H1 (cell line): ENCODE data around the gene TP73. TPM values are rescaled to one million over a fixed set of nuclear protein-coding genes. Genes with fewer than 3 reads are reported as not detected.

ENCODE experiments used
- CTCF ChIA-PET: fragments of 300-600 bp; sonication (Branson Sonifier 250); formaldehyde crosslinking; loops from one replicate; lab custom pipeline; 2021; ENCODE audit not compliant: partially characterized antibody; lab: Charles Lee
- POLR2A ChIA-PET: fragments of 300-600 bp; sonication (Branson Sonifier 250); formaldehyde crosslinking; loops from one replicate; lab custom pipeline; 2021; ENCODE audit warnings: inconsistent platforms; ENCODE audit not compliant: partially characterized antibody; lab: Charles Lee
- DNase-seq, 2 experiments: peaks; one replicate each; pipeline versions ENCODE4 v3.0.0 to v3.0.0-alpha.2; 2010 to 2022; ENCODE audit warnings: low spot score in 2 of 2, low read depth in 1 of 2, mixed read lengths in 1 of 2
- FAIRE-seq: peaks from 2 replicates; lab custom pipeline; 2011; peaks lifted over from hg19 to GRCh38; lab: Jason Lieb, UNC
- H2AFZ ChIP-seq: 2 replicates; pipeline ENCODE4 v1.8.1; 2012; ENCODE audit warnings: low read length, inconsistent platforms
- H2AK5ac ChIP-seq: 2 replicates; pipeline ENCODE4 v1.6.1; 2013; ENCODE audit warnings: low read depth, low read length
- H2BK120ac ChIP-seq: replicated peaks from 2 replicates; pipeline ENCODE3; 2013; ENCODE audit warnings: low read depth, low read length, inconsistent platforms
- H2BK12ac ChIP-seq: 2 replicates; pipeline ENCODE4 v1.6.1; 2013; ENCODE audit warnings: low read depth, low read length
- H2BK15ac ChIP-seq: 2 replicates; pipeline ENCODE4 v1.6.1; 2013; ENCODE audit warnings: low read length
- H2BK20ac ChIP-seq: 2 replicates; pipeline ENCODE4 v1.6.1; 2013; ENCODE audit warnings: low read length
- H2BK5ac ChIP-seq: 2 replicates; pipeline ENCODE4 v1.6.1; 2013; ENCODE audit warnings: low read depth, low read length
- H3K14ac ChIP-seq: 2 replicates; pipeline ENCODE4 v1.6.1; 2013; ENCODE audit warnings: inconsistent platforms; ENCODE audit not compliant: insufficient read length
- H3K18ac ChIP-seq: 2 replicates; pipeline ENCODE4 v1.6.1; 2013; ENCODE audit warnings: low read length; ENCODE audit errors: extremely low read depth
- H3K23ac ChIP-seq: 2 replicates; pipeline ENCODE4 v1.6.1; 2013; ENCODE audit warnings: inconsistent platforms; ENCODE audit not compliant: insufficient read length
- H3K23me2 ChIP-seq: 2 replicates; pipeline ENCODE4 v1.6.1; 2013; ENCODE audit warnings: low read depth, low read length
- H3K27ac ChIP-seq: 2 replicates; pipeline ENCODE4 v1.6.1; 2011; ENCODE audit warnings: low read depth, low read length, inconsistent platforms
- H3K27me3 ChIP-seq, 4 experiments: replicated peaks in 1 of 4; 1 replicate in 1 of 4; 2 replicates in 3 of 4; pipeline versions ENCODE4 v1.6.1 to v1.8.1; 2011 to 2013; ENCODE audit warnings: low read length in 3 of 4, mild to moderate bottlenecking in 3 of 4, inconsistent platforms in 2 of 4, mixed read lengths in 2 of 4, moderate library complexity in 1 of 4; ENCODE audit not compliant: control insufficient read depth in 3 of 4, insufficient read depth in 3 of 4; ENCODE audit errors: extremely low read depth in 1 of 4
- H3K36me3 ChIP-seq, 4 experiments: 2 replicates each; pipeline versions ENCODE4 v1.6.1 to v1.8.1; 2011 to 2013; ENCODE audit warnings: mild to moderate bottlenecking in 4 of 4, low read length in 3 of 4, moderate library complexity in 2 of 4, control low read depth in 1 of 4, inconsistent platforms in 1 of 4; ENCODE audit not compliant: insufficient read depth in 4 of 4, control insufficient read depth in 2 of 4
- H3K4ac ChIP-seq: replicated peaks from 2 replicates; pipeline ENCODE3; 2013; ENCODE audit warnings: low read length, low read depth, mixed read lengths, inconsistent platforms; ENCODE audit not compliant: insufficient read length
- H3K4me1 ChIP-seq, 4 experiments: replicated peaks in 1 of 4; 1 replicate in 1 of 4; 2 replicates in 3 of 4; pipeline versions ENCODE4 v1.6.1 to v1.8.1; 2011 to 2013; ENCODE audit warnings: low read length in 3 of 4, inconsistent platforms in 2 of 4, mixed read lengths in 1 of 4; ENCODE audit not compliant: insufficient read depth in 4 of 4, control insufficient read depth in 3 of 4
- H3K4me2 ChIP-seq, 2 experiments: 2 replicates each; pipeline versions ENCODE4 v1.6.1 to v1.8.1; 2011 to 2013; ENCODE audit warnings: low read depth in 2 of 2, low read length in 2 of 2, control low read depth in 1 of 2, inconsistent platforms in 1 of 2, mild to moderate bottlenecking in 1 of 2; ENCODE audit not compliant: insufficient read depth in 1 of 2
- H3K4me3 ChIP-seq, 4 experiments: fragments of 200-600, 300-600 bp in 1 of 4; sonication (generic), shearing (Covaris generic), sonication (Bioruptor Twin) in 1 of 4; 2 replicates each; pipeline versions ENCODE4 v1.5.1 to v1.8.1; 2011 to 2016; ENCODE audit warnings: low read length in 4 of 4, low read depth in 3 of 4, control low read depth in 2 of 4, inconsistent platforms in 2 of 4, mild to moderate bottlenecking in 2 of 4, mixed read lengths in 1 of 4, moderate library complexity in 1 of 4; ENCODE audit not compliant: insufficient read depth in 2 of 4; ENCODE audit errors: extremely low read depth in 1 of 4
- H3K56ac ChIP-seq: replicated peaks from 2 replicates; pipeline ENCODE3; 2013; ENCODE audit warnings: low read depth, mild to moderate bottlenecking, mixed read lengths, low read length, inconsistent platforms; ENCODE audit not compliant: insufficient read length
- H3K79me1 ChIP-seq: 2 replicates; pipeline ENCODE4 v1.6.1; 2013; ENCODE audit warnings: low read depth, low read length, control low read depth
- H3K79me2 ChIP-seq, 2 experiments: 2 replicates each; pipeline versions ENCODE4 v1.6.1 to v1.8.1; 2012 to 2013; ENCODE audit warnings: low read length in 2 of 2, mild to moderate bottlenecking in 2 of 2, inconsistent platforms in 1 of 2; ENCODE audit not compliant: insufficient read depth in 2 of 2, control insufficient read depth in 1 of 2
- H3K9ac ChIP-seq, 4 experiments: replicated peaks in 1 of 4; 1 replicate in 1 of 4; 2 replicates in 3 of 4; pipeline versions ENCODE4 v1.6.1 to v1.8.1; 2011 to 2013; ENCODE audit warnings: low read depth in 3 of 4, low read length in 3 of 4, control low read depth in 2 of 4, mild to moderate bottlenecking in 2 of 4, moderate library complexity in 2 of 4, inconsistent platforms in 1 of 4; ENCODE audit errors: extremely low read depth in 1 of 4
- H3K9me3 ChIP-seq, 2 experiments: 2 replicates each; pipeline versions ENCODE4 v1.6.1 to v1.8.1; 2012 to 2013; ENCODE audit warnings: mild to moderate bottlenecking in 2 of 2, moderate library complexity in 2 of 2, control low read depth in 1 of 2, inconsistent platforms in 1 of 2, low read depth in 1 of 2, low read length in 1 of 2, mixed read lengths in 1 of 2; ENCODE audit not compliant: insufficient read depth in 2 of 2
- H4K20me1 ChIP-seq, 2 experiments: replicated peaks in 1 of 2; 2 replicates each; pipeline versions ENCODE3 to v1.8.1; 2011 to 2013; ENCODE audit warnings: inconsistent platforms in 2 of 2, low read length in 2 of 2, mild to moderate bottlenecking in 1 of 2; ENCODE audit not compliant: insufficient read depth in 2 of 2, control insufficient read depth in 1 of 2
- H4K5ac ChIP-seq: 2 replicates; pipeline ENCODE4 v1.6.1; 2013; ENCODE audit warnings: low read length, low read depth, mixed read lengths, inconsistent platforms; ENCODE audit not compliant: insufficient read length
- H4K8ac ChIP-seq: 2 replicates; pipeline ENCODE4 v1.8.0; 2013; ENCODE audit warnings: mild to moderate bottlenecking, moderate library complexity, low read length, inconsistent platforms; ENCODE audit not compliant: insufficient read depth; ENCODE audit errors: extremely low read depth
- H4K91ac ChIP-seq: replicated peaks from 2 replicates; pipeline ENCODE3; 2013; ENCODE audit warnings: low read length, mixed read lengths, inconsistent platforms; ENCODE audit not compliant: insufficient read length
- ASH2L ChIP-seq: fragments of 200-600, 300-600 bp; sonication (generic); IDR thresholded peaks from one replicate; pipeline ENCODE4 v1.7.1; 2017; ENCODE audit warnings: low read length
- CTCF ChIP-seq, 3 experiments: IDR thresholded peaks; 1 replicate in 2 of 3; 2 replicates in 1 of 3; pipeline versions ENCODE4 v1.5.1 to v1.6.1; 2011; ENCODE audit warnings: low read length in 3 of 3, mild to moderate bottlenecking in 3 of 3, inconsistent platforms in 2 of 3, low read depth in 1 of 3, moderate library complexity in 1 of 3; ENCODE audit not compliant: insufficient read depth in 1 of 3; ENCODE audit errors: control extremely low read depth in 1 of 3
- RAD21 ChIP-seq, 2 experiments: IDR thresholded peaks in 1 of 2; conservative IDR thresholded peaks in 1 of 2; 2 replicates each; pipeline ENCODE4 v1.6.1; 2011; ENCODE audit warnings: low read depth in 2 of 2, low read length in 2 of 2, improper control_type of control experiment in 1 of 2, inconsistent platforms in 1 of 2, mild to moderate bottlenecking in 1 of 2, moderate library complexity in 1 of 2
- SP4 ChIP-seq: IDR thresholded peaks from 2 replicates; pipeline ENCODE4 v1.6.1; 2012; ENCODE audit warnings: low read length, inconsistent platforms
- WGBS, 2 experiments: shearing (Covaris generic) in 1 of 2; methylation state at CpG; one replicate each; pipeline versions ENCODE4 v1.1.6 to v1.1.7; 2013 to 2015; ENCODE audit warnings: low lambda C conversion rate in 2 of 2, mixed read lengths in 2 of 2, inconsistent platforms in 1 of 2, low coverage in 1 of 2, missing lambda C conversion rate in 1 of 2; ENCODE audit not compliant: insufficient replicate concordance in 2 of 2, insufficient coverage in 1 of 2, insufficient read length in 1 of 2; ENCODE audit errors: extremely low coverage in 1 of 2, missing lambda C conversion rate in 1 of 2; 5-methylcytosine and 5-hydroxymethylcytosine counted together
- polyA plus RNA-seq, 7 experiments: library from polyadenylated mRNA; depleted of rRNA in 3 of 7; stranded (reverse) in 5 of 7; unstranded in 2 of 7; fragments of >200 nt in 5 of 7; fragments of 200-250 nt in 2 of 7; gene quantifications; 1 replicate in 5 of 7; 2 replicates in 1 of 7; 4 replicates in 1 of 7; pipeline versions ENCODE4 v1.2.1 to v1.2.3, GENCODE V29; 2011 to 2013; ENCODE audit warnings: missing spikeins in 2 of 7, mixed read lengths in 2 of 7
- total RNA-seq: library from RNA; stranded (reverse); fragmentation: NEBNext Ultra II Directional; extraction: Animal tissue kit (Norgen Biotek cat#: 25700); gene quantifications from 2 replicates; pipeline ENCODE4 v1.2.1, GENCODE V29; 2021

TP73 gene
- total and polyA plus RNA-seq, 2 of the 8 experiments (the other 6 are each of a cell fraction or from before 2014, with no cell fraction given): 2.6 to 3.1 TPM

GRCh38 chr1:3663999-3664699 lies 11.8 kb downstream of the TP73 start:
- Histone ChIP-seq H3K18ac (no peak overlapping the region), H3K23ac (no peak overlapping the region), H3K4ac (no peak overlapping the region), H3K79me2 (no peaks in the 10 kb centered on the region), H3K56ac (no peak overlapping the region), H3K27ac (no peak overlapping the region), H4K5ac (no peak overlapping the region), H2AFZ (no peak overlapping the region), H4K20me1 (no peaks in the 10 kb centered on the region), H3K36me3 (no peaks in the 10 kb centered on the region), H3K27me3 (peaks cover 0 to 7% (median under 1%) of the 10 kb centered on the region in 4 experiments; a peak in 3 of 7 replicates), H2BK20ac (no peak overlapping the region), H2AK5ac (no peak overlapping the region), H3K9me3 (no peaks in the 10 kb centered on the region), H3K4me2 (no peak overlapping the region), H3K9ac (no peak overlapping the region), H3K79me1 (no peaks in the 10 kb centered on the region), H4K8ac (no peak overlapping the region; the same call in 1 of the 2 replicates), H2BK120ac (no peak overlapping the region), H2BK5ac (no peak overlapping the region), H4K91ac (no peak overlapping the region), H2BK12ac (no peak overlapping the region), H3K14ac (no peak overlapping the region), H2BK15ac (no peak overlapping the region), H3K4me1 (peaks cover 0 to 8% (median 6%) of the 10 kb centered on the region in 4 experiments; a peak in 5 of 7 replicates), H3K23me2 (no peaks in the 10 kb centered on the region), H3K4me3 (no peak overlapping the region)
- DNase-seq (no peak), FAIRE-seq (no peak)
- ChIA-PET POLR2A (no interaction called here), CTCF (interaction anchor here (0.7 to 1.5 kb wide), 10 partner anchors 8 to 94 kb away, joined by 3 to 7 read pairs (median 4); no protein-coding TSS in a partner anchor)
- no peak for TF ChIP-seq ASH2L
- TF ChIP-seq RAD21 (IDR thresholded peaks at IDR 0.05 in 1 of 2, conservative IDR thresholded peaks at IDR 0.05 in 1 of 2; ENCODE audit: low read depth in 2 of 2, low read length in 2 of 2): peak in 1 of 2 experiments; percentile 14; a peak in 1 of 4 replicates
- no peak for TF ChIP-seq SP4
- peak in 1 of 3 experiments; percentile 33; a peak in 1 of 4 replicates for TF ChIP-seq CTCF (IDR thresholded peaks at IDR 0.05; ENCODE audit: control extremely low read depth in 1 of 3, insufficient read depth in 1 of 3, low read depth in 1 of 3, low read length in 3 of 3)
- 94% methylated on average over 14 of the region's 14 CpGs; no CpG with 5 or more reads in 1 of the 2 experiments for WGBS, 2 experiments
